GM21737 (cell line): Measurements from ENCODE around the gene FOXP1.

Experiments used
- ATAC-seq: cut with Tn5 transposase; IDR thresholded peaks from one replicate; pipeline ENCODE4 v1.9.1; 2021; ENCODE audit warnings: mild to moderate bottlenecking, moderate library complexity; ENCODE audit not compliant: unreplicated experiment

The FOXP1 gene

GRCh38 chr3:71054312-71054711 lies 529.2 kb downstream of the FOXP1 start:
- no peak for ATAC-seq

GRCh38 chr3:71053495-71053894 lies 530.0 kb downstream of the FOXP1 start:
- ATAC-seq, result no peak

DNA sequence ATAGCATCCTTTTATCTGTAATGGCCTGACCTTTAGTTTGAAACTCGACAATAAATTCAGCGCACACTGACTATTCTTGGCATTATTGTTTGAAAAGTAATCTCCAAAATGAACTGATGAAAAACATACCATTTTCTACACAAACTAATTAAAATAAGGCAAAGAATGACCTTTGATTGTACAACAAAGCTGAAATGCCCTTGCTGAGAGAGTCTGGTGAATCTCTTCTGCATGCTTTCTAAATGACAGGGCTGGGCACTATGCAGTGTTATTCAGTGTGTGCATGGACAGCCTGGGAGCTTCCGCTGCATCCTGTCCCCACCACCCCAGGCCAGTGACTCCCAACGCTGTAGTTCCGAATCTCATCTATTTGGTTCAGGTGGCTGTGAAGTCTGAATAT lies 530.8 kb downstream of the FOXP1 start:
- ATAC-seq, result no peak

DNA sequence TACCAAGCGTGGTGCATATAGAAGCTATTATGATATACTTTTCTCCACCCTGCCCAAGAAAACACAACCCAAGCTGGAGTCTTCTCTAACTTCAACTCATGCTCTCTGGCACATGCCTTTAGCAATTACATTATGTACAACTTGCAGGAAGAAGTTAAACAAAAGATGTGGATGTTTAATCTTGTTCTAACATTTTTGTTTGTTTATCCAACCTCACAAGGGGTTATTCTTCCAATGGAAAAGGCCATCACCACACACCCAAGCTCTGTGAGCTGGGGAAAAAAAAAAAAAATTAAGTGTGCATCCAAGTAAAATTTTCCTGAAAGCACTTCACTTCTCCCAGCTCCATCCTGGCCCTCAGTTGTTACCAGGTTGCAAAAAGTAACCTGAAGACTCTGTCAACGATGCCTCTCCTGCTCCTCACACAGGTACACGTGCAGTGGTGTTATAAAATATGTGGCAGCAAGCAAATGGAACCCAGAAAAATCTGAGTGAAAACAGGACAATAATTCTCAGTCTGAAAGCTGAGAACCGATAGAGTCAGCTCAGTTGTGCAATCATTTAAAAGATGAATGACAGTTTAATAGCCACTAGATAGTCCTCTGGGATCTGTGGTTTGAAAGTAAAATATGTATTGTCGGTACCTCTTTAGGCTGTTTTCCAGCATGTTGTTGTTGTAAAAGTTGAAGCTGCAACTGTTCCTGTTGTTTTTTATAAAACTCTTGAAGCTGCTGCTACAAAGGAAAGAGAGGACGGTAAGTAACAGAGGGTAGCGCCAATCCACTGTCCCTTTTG lies 531.4 kb downstream of the FOXP1 start:
- ATAC-seq, result no peak

DNA sequence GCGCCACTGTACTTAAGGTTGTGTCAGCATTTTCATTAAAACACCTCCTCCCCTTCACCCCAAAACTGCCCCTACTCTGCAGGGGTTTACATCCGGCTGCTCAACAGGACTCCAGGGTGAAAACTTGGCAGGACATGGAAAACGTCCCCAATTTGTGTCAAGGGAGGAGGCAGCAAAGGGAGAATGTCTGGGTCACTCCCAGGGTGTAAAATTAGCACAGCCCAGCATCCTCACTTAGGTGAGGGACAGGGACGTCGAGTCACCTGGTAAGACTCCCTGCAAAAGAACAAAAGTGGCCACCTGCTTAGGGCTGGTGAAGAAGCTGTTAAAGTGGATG lies 532.3 kb downstream of the FOXP1 start:
- ATAC-seq, result no peak

- ATAC-seq, result no peak
Observed at GRCh38 chr3:71050538-71051258, 532.8 kb downstream of the FOXP1 start.

- ATAC-seq, result no peak
Observed at GRCh38 chr3:71050166-71050537, 533.4 kb downstream of the FOXP1 start.

DNA sequence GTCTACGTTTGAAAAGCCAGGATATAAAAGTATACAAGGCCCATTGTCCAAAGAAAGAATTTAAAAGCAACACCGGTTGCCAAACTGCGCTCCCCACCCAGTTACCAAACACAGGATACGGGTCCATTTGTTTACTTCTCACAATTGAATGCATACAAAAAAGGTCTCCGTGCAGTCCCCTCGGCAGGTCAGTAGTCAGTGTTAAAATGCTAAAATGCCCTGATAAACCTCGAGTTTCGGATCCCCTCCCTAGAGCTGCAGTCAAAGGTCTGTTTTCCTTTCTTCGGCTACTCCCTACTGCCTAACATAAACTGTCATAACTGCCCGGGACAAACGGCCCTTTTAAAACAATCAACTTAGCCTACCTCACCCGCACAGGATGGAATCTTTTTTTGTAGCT lies 534.6 kb downstream of the FOXP1 start:
- ATAC-seq, result no peak

DNA sequence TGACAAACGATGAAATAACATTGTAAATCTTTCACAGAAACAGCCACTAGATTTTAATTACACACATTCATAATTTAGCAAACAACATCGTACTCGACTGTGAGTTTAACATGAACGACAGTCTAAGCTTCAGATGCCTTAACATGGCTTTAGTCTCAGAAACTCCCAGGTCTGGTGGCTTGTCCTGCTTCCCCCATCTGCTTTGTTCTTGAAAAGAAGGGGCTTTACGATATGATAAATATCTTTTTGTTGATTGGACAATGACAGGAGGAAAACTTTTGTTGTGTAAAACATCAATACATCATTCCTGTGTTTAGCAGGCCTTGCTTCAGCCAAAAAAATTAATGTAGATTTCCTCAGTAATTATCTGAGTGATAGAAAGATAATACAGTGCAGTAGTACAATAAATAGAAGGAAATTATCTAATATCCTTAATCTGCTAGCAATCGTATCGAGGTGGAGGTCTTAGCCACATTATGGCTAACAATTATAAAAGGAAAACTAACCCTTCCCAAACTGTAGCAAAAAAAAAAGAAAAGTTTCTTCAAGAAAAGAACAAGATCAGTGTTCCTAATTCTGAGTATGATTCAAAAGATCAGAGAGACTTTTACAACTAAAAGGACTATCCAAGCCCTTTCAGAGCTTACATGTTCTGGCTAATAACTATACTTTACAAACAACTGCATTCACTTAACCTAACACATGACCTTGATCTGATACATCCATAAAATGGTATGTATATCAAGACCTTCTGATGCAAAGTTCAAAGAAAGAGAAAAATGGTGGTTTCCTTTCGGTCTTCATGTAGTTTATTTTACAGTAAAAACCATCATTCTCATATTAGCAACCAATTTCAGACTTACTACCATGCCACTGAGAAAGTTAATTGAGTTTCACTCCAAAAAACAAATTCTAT lies 535.7 kb downstream of the FOXP1 start:
- no peak for ATAC-seq

- ATAC-seq, result no peak
Observed at GRCh38 chr3:71046791-71047190, 536.7 kb downstream of the FOXP1 start.

DNA sequence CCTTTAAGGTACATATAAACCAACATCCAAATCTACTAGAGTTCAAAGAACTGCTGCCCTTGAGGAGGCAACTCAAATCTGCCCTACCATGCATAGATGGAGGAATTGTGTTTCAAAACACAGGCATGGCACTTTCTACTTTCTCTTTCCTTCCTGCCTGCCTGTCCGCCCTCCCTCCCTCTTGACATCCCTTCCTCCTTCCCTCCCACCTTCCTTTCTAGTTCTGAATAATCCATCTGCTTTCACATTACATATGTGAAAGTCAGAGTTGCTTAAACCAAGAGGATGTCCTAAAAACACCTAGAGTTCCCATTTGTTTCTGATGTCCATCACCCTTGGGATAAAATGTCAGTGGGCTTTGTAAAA lies 537.6 kb downstream of the FOXP1 start:
- no peak for ATAC-seq

GRCh38 chr3:71045212-71045916 lies 538.2 kb downstream of the FOXP1 start:
- ATAC-seq, result no peak

DNA sequence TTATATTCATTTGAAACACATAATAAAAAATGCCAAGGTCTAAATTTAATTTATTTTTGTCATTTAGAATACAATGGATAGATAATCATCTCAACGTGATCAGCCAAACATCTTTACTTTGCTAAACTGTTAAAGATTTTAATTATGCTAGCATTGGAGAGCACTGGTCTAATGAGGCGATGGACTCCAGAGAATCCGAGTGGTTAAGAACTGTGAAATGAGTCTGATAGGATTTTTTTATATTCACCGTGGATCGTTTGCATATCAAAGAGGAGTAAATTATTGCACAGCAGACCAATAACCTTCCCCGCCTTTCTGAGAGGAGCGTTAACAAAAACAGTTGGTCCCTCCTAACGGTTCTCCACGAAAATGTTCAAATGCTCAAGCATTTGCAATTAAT lies 540.8 kb downstream of the FOXP1 start:
- no peak for ATAC-seq

DNA sequence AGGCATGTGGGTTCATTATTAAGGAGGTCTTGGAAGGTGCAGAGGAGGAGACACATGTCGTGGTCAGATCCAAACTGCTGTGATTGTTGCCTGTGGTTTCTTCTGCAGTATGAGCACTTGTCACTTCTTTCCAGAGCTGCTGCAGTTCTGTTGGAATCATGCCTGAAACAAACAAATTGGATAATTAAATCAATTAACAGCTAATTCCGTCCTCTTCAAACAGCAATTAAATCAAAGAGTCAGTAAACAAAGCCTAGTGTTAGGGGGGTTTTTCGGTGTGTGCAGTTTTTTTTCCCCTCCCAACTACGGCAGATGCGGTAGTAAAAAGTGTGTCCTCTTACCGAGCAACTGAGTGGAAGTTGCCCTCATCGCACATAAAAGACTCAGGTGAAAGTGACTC lies 542.2 kb downstream of the FOXP1 start:
- ATAC-seq, result no peak

GRCh38 chr3:71039332-71039731 lies 544.2 kb downstream of the FOXP1 start:
- ATAC-seq, result no peak

DNA sequence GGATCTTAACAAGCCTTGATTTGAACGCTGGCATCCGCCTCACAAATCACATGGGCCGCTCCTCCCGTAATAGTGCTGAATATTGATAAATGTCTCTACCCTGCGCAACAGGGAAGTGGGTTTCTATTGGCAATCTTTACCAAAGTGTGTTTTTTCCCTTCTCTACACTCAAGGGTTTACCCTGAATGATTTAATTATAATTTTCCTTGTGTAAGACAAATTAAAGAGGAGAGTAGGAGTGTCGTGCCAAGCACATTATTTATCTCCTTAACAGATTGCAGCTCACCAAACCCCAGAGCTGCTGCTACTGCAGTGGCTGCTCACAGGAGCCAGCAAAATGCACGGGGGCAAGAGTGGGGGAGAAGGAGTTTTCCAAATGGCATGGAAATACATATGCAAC lies 545.8 kb downstream of the FOXP1 start:
- ATAC-seq, result no peak

DNA sequence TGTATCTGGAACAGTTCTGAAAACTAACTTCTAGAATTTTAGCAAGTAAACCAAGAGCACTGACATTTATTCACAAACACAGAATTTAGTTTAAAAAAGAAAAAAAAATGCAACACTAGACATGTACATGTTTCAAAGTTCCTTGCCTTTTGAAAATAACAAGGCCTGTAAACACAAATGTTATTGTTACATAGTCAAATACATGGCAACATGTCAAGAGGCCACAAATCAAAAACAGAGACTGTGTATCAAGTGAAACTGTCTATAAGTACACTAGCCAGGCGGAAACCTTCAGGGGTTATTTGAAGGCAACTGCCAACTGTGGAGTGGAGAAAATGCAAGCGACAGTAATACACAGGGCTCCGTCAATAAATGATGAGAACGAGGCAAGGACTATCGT lies 547.6 kb downstream of the FOXP1 start:
- no peak for ATAC-seq

- no peak for ATAC-seq
Observed at GRCh38 chr3:71035314-71035713, 548.2 kb downstream of the FOXP1 start.

DNA sequence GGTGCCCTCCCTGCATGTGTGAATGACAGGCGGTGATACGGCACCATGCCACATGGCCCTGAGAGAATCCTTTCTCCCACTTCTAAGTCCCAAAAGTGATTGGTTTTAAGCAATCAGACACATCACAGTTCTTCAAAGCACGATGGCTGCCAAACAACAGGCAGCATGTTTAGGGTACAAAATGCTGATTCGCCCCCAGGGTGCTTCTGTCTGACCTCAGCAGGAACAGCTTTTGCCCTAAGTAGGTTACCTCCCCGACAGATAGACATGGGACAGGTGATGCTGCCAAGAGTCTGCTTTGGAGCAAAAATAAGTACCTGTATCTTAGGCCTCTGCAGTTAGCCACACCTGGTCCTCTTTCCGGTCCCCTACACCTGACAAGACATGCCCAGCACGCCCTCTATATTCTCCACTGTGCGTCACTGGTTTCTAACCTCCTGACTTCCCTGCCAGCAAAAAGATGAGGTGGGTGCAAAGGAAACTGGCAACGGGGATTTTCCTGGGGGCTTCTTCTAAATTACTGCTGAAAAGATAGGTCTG lies 549.8 kb downstream of the FOXP1 start:
- ATAC-seq, result no peak

DNA sequence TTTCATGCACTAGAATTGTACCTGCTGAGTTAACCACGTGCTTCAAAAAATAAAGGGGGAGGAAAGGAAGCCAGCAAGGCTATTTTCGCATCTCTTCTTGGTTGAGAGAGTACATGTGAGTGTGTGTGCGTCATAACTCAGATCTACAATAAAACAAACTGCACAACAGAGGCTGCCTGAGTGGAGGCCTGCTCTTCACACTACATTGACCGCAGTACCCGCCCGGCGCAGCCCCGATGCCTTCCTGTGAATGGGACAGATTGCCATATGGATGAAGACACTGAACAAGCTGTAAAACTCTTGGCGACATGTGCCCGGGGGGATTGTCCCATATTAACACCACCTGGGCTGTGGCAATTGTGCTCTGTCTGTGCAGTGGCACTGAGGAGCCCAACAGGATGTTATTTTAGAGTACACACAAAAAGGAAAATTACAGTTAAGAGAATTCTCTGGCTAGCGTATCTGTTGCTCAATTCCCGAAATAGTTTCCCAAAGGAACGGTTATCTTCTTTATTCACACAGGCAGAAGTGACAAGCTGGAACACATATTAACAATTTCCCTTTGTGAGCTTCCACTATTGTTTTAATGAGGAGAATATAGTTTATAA lies 551.5 kb downstream of the FOXP1 start:
- ATAC-seq, result peak; percentile 55
